H1 (cell line): ENCODE data around the gene CNBD2. TPM values are rescaled to one million over a fixed set of nuclear protein-coding genes. Genes with fewer than 3 reads are reported as not detected.

Experiments used
- ATF2 ChIP-seq: IDR thresholded peaks from 2 replicates; pipeline ENCODE4 v1.6.1; 2012; ENCODE audit warnings: low read length, inconsistent platforms
- CHD7 ChIP-seq: fragments of 300-600 bp; sonication (generic); IDR thresholded peaks from 2 replicates; pipeline ENCODE4 v1.7.1; 2012; ENCODE audit warnings: low read length, moderate library complexity, mild to moderate bottlenecking, inconsistent platforms; ENCODE audit not compliant: insufficient replicate concordance
- FOSL1 ChIP-seq: IDR thresholded peaks from 2 replicates; pipeline ENCODE4 v1.6.1; 2011; ENCODE audit warnings: mild to moderate bottlenecking, low read depth, low read length, moderate library complexity; ENCODE audit not compliant: insufficient read depth
- KDM4A ChIP-seq: IDR thresholded peaks from one replicate; pipeline ENCODE4 v1.7.1; 2012; ENCODE audit warnings: low read depth, mild to moderate bottlenecking, moderate library complexity, low read length, inconsistent platforms; ENCODE audit not compliant: severe bottlenecking
- NANOG ChIP-seq: IDR thresholded peaks from 2 replicates; pipeline ENCODE4 v1.6.1; 2011; ENCODE audit warnings: low read length, low read depth, mild to moderate bottlenecking, inconsistent platforms; ENCODE audit not compliant: insufficient read depth, poor library complexity, severe bottlenecking
- SP2 ChIP-seq: IDR thresholded peaks from 2 replicates; pipeline ENCODE4 v1.6.1; 2012; ENCODE audit warnings: mild to moderate bottlenecking, low read length, inconsistent platforms
- SP4 ChIP-seq: IDR thresholded peaks from 2 replicates; pipeline ENCODE4 v1.6.1; 2012; ENCODE audit warnings: low read length, inconsistent platforms
- SUZ12 ChIP-seq: fragments of 200-600 bp; sonication (generic); IDR thresholded peaks from 2 replicates; pipeline ENCODE4 v1.6.1; 2012; ENCODE audit warnings: mild to moderate bottlenecking, inconsistent platforms, low read length, moderate library complexity, mixed read lengths
- TBP ChIP-seq: IDR thresholded peaks from 2 replicates; pipeline ENCODE4 v1.6.1; 2011; ENCODE audit warnings: low read depth, low read length, improper control_type of control experiment
- TCF12 ChIP-seq: IDR thresholded peaks from 2 replicates; pipeline ENCODE4 v1.6.1; 2011; ENCODE audit warnings: low read depth, mild to moderate bottlenecking, low read length
- TEAD4 ChIP-seq: IDR thresholded peaks from 2 replicates; pipeline ENCODE4 v1.6.1; 2012; ENCODE audit warnings: low read depth, low read length, inconsistent platforms, mixed read lengths
- polyA plus RNA-seq, 7 experiments: library from polyadenylated mRNA; depleted of rRNA in 3 of 7; stranded (reverse) in 5 of 7; unstranded in 2 of 7; fragments of >200 nt in 5 of 7; fragments of 200-250 nt in 2 of 7; gene quantifications; 1 replicate in 5 of 7; 2 replicates in 1 of 7; 4 replicates in 1 of 7; pipeline versions ENCODE4 v1.2.1 to v1.2.3, GENCODE V29; 2011 to 2013; ENCODE audit warnings: missing spikeins in 2 of 7, mixed read lengths in 2 of 7
- total RNA-seq: library from RNA; stranded (reverse); fragmentation: NEBNext Ultra II Directional; extraction: Animal tissue kit (Norgen Biotek cat#: 25700); gene quantifications from 2 replicates; pipeline ENCODE4 v1.2.1, GENCODE V29; 2021

CNBD2 gene
- total and polyA plus RNA-seq, 2 of the 8 experiments (the other 6 are each of a cell fraction or from before 2014, with no cell fraction given) = 2.6 to 4.5 TPM

- TF ChIP-seq CHD7 (no peak), SP2 (no peak), TEAD4 (no peak), KDM4A (no peak), TBP (no peak), SUZ12 (no peak), FOSL1 (no peak), NANOG (no peak), SP4 (no peak), TCF12 (no peak), ATF2 (no peak)
Observed at GRCh38 chr20:36045373-36045714, 77.0 kb downstream of the CNBD2 start (continued).
